Gastroesophageal sphincter (tissue), 4 donors: ENCODE data around the gene ARMH2. TPM values are rescaled to one million over a fixed set of nuclear protein-coding genes. Genes with fewer than 3 reads are reported as not detected.

ENCODE experiments used
- ATAC-seq: fragments of 150-250 bp; one replicate; pipeline ENCODE4 v1.9.1; 2016; ENCODE audit warnings: mild to moderate bottlenecking, moderate library complexity
- H3K27ac ChIP-seq, 4 donors: fragments of 200-600 bp; sonication (generic) in 3 of 4; 1 replicate in 3 of 4; 2 replicates in 1 of 4; pipeline ENCODE4 v1.5.1; 2016 to 2019
- H3K27me3 ChIP-seq: fragments of 200-600 bp; sonication (generic); one replicate; pipeline ENCODE4 v1.5.1; 2019
- H3K36me3 ChIP-seq, 2 donors: fragments of 200-600 bp; sonication (generic); one replicate each; pipeline ENCODE4 v1.5.1; 2019; ENCODE audit warnings: control low read depth in 1 of 2
- H3K4me1 ChIP-seq, 3 donors: fragments of 200-600 bp; sonication (generic); 1 replicate in 2 of 3; 2 replicates in 1 of 3; pipeline ENCODE4 v1.5.1; 2016 to 2019; ENCODE audit warnings: control low read depth in 2 of 3
- H3K4me3 ChIP-seq, 2 donors: fragments of 200-600 bp; sonication (generic); one replicate each; pipeline ENCODE4 v1.5.1; 2019; ENCODE audit warnings: mild to moderate bottlenecking in 1 of 2, moderate library complexity in 1 of 2
- H3K9me3 ChIP-seq, 3 donors: fragments of 200-600 bp; sonication (generic); one replicate each; pipeline ENCODE4 v1.5.1; 2017 to 2019; ENCODE audit warnings: control low read depth in 2 of 3
- EP300 ChIP-seq: sonication (generic); formaldehyde crosslinking; IDR thresholded peaks from one replicate; pipeline ENCODE4 v1.6.1; 2017; ENCODE audit warnings: antibody characterized with exemption, mild to moderate bottlenecking
- POLR2A ChIP-seq, 2 donors: fragments of 450-650 bp; IDR thresholded peaks; one replicate each; pipeline ENCODE4 v1.6.1; 2017; ENCODE audit warnings: antibody characterized with exemption in 2 of 2, mild to moderate bottlenecking in 2 of 2, moderate library complexity in 1 of 2
- POLR2AphosphoS5 ChIP-seq: sonication (generic); formaldehyde crosslinking; IDR thresholded peaks from one replicate; pipeline ENCODE4 v1.6.1; 2017; ENCODE audit warnings: antibody characterized with exemption
- WGBS, 2 donors: methylation state at CpG; one replicate each; pipeline ENCODE4 v1.1.5; 2018; ENCODE audit warnings: low coverage in 1 of 2; 5-methylcytosine and 5-hydroxymethylcytosine counted together
- total RNA-seq, 4 donors: library from RNA; depleted of rRNA; stranded (reverse); fragments of >200 nt; gene quantifications; one replicate each; pipeline ENCODE4 v1.1.0, GENCODE V29; 2016
- TF ChIP-seq, protein P1 (sequence below), 4 experiments: fragments of 200-600 bp in 2 of 4; fragments of 450-650 bp in 2 of 4; sonication (generic) in 1 of 4; IDR thresholded peaks; one replicate each; pipeline ENCODE4 v1.5.1; 2017 to 2019; ENCODE audit warnings: antibody characterized with exemption in 4 of 4, mild to moderate bottlenecking in 2 of 4, moderate library complexity in 2 of 4

The ARMH2 gene
- total RNA-seq, 4 donors from 2014 or later = 0.54 TPM; not detected in 3

DNA sequence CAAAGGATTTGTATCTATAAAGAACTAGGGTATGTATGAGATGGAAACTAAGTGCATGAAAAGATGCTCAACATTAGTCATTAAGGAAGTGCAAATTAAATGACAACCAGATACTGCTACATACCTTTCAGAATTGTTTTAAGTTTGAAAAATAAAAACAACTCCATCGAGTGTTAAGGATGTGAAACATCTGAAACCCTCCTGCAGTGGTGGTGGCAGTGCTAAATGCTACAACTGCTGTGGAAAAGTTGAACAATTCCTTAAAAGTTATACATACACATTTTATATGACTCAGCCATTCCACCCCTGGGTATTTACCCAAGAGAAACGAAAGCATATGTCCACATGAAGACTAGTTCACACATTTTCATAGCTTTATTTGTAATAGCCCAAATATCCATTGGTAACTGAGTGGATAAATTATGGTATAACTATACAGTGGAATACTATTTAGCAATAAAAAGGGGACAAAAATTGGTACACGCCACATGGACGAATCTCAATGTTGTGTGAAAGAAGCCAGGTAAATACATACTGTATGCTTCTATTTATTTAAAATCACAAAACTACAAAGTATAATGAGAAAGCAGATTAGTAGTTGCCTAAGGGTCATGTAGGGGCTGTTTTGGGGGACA is 10.6 kb downstream of the ARMH2 start:
- H3K4me1 ChIP-seq = no peaks in the 10 kb centered on the region

DNA sequence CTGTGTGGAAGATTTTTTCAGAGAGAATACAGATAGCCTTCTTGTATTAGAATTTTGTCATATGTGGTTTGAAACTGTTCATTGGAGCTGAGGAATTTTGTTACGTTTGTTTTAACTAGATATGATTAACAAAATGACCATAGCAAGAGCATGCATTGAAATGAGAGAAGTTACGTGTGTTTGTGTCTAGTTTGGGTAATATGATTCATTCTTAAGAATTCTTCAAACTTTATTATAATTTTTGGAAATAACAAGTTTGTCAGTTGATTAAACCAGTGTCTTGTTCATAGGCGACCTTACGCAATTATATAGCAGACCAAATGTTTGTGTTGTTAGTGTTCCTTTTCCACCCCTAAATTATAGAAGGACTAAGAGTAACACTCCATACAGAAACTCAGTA is 18.5 kb downstream of the ARMH2 start:
- TF ChIP-seq, protein P1, sequence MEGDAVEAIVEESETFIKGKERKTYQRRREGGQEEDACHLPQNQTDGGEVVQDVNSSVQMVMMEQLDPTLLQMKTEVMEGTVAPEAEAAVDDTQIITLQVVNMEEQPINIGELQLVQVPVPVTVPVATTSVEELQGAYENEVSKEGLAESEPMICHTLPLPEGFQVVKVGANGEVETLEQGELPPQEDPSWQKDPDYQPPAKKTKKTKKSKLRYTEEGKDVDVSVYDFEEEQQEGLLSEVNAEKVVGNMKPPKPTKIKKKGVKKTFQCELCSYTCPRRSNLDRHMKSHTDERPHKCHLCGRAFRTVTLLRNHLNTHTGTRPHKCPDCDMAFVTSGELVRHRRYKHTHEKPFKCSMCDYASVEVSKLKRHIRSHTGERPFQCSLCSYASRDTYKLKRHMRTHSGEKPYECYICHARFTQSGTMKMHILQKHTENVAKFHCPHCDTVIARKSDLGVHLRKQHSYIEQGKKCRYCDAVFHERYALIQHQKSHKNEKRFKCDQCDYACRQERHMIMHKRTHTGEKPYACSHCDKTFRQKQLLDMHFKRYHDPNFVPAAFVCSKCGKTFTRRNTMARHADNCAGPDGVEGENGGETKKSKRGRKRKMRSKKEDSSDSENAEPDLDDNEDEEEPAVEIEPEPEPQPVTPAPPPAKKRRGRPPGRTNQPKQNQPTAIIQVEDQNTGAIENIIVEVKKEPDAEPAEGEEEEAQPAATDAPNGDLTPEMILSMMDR (IDR thresholded peaks at IDR 0.05) = no peak
- TF ChIP-seq POLR2AphosphoS5 (no peak), EP300 (no peak), POLR2A (IDR thresholded peaks at IDR 0.05) (no peak)
- peaks cover 0 to 13% (median 5%) of the 10 kb centered on the region in 3 donors for H3K4me1 ChIP-seq
- H3K27ac ChIP-seq = no peak overlapping the region
- no peak for ATAC-seq
- WGBS, 2 donors = 90 to 91% methylated on average over 4 of the region's 4 CpGs
- H3K36me3 ChIP-seq = peaks cover 0 to 43% of the 10 kb centered on the region in 2 donors
- H3K27me3 ChIP-seq = no peaks in the 10 kb centered on the region
- H3K9me3 ChIP-seq = no peaks in the 10 kb centered on the region
- H3K4me3 ChIP-seq = no peak overlapping the region

More for the DNA sequence above, 10.6 kb downstream of the ARMH2 start:
- no peak for TF ChIP-seq EP300
- TF ChIP-seq POLR2A (IDR thresholded peaks at IDR 0.05) = no peak
- TF ChIP-seq, protein P1 (IDR thresholded peaks at IDR 0.05) = no peak
- TF ChIP-seq POLR2AphosphoS5 = no peak
- Histone ChIP-seq H3K4me3 (no peak overlapping the region), H3K9me3 (no peaks in the 10 kb centered on the region), H3K36me3 (peaks cover 0 to 54% of the 10 kb centered on the region in 2 donors), H3K27ac (no peak overlapping the region), H3K27me3 (no peaks in the 10 kb centered on the region)
- 89 to 96% methylated on average over 4 of the region's 4 CpGs for WGBS, 2 donors
- ATAC-seq = no peak

DNA sequence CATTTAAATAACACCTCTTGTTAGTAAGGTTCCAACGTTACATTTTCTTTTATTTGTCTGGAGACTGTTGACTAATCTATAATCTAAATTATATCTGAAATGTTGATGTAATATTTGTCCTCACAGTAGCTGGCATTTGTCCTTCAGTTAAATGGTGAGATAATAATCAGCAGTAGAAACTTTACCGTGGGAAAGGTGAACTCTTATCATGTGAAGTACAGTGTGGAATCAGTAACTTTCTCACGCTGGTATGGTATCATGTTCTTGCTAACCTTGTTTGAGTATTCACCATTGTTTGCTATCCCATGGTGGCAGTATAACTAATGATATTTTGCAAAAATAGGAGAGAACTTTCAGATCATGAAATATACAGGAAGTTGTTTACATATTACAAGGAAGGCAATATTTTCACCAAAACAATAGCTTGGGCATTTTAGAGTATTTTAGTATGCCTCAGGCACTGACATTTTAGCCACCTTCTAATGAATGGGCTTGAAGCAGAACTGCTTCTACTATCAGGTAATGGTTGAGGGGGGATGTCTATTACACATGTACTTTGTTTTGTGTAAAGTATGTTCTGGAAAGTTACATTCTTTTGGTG is 19.2 kb downstream of the ARMH2 start:
- H3K4me3 ChIP-seq = no peak overlapping the region
- TF ChIP-seq EP300 (no peak), POLR2A (IDR thresholded peaks at IDR 0.05) (no peak), POLR2AphosphoS5 (no peak)
- TF ChIP-seq, protein P1 (IDR thresholded peaks at IDR 0.05) = no peak
- no peak overlapping the region for H3K27ac ChIP-seq
- H3K4me1 ChIP-seq = peaks cover 0 to 13% (median 5%) of the 10 kb centered on the region in 3 donors
- no peaks in the 10 kb centered on the region for H3K27me3 ChIP-seq
- H3K36me3 ChIP-seq = peaks cover 0 to 36% of the 10 kb centered on the region in 2 donors
- H3K9me3 ChIP-seq = no peaks in the 10 kb centered on the region
- no peak for ATAC-seq
- 52 to 83% methylated on average over 3 of the region's 3 CpGs for WGBS, 2 donors

DNA sequence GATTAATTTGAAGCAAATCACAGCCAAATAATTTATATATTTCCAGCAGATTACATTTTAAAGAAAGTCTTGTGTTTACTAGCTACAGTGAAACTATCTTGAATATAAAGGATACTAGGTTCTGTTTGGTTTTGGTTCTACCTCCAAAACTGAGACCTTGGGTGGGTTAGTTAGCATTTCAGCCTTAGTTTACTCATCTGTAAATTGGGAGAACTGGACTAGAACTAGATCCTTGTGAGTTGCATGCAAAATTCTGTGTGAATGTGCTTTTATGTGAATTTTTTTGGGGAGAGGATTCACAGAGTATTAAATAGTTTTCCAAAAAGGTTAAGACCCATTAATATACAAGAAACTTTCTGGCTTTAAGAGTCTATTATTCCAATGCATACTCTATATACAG is 19.8 kb downstream of the ARMH2 start:
- Histone ChIP-seq H3K4me1 (peaks cover 0 to 13% (median 5%) of the 10 kb centered on the region in 3 donors), H3K9me3 (no peaks in the 10 kb centered on the region), H3K27me3 (no peaks in the 10 kb centered on the region), H3K36me3 (peaks cover 0 to 30% of the 10 kb centered on the region in 2 donors), H3K27ac (no peak overlapping the region), H3K4me3 (no peak overlapping the region)
- TF ChIP-seq, protein P1 (IDR thresholded peaks at IDR 0.05) = no peak
- TF ChIP-seq POLR2A (IDR thresholded peaks at IDR 0.05) (no peak), EP300 (no peak), POLR2AphosphoS5 (no peak)
- no peak for ATAC-seq

DNA sequence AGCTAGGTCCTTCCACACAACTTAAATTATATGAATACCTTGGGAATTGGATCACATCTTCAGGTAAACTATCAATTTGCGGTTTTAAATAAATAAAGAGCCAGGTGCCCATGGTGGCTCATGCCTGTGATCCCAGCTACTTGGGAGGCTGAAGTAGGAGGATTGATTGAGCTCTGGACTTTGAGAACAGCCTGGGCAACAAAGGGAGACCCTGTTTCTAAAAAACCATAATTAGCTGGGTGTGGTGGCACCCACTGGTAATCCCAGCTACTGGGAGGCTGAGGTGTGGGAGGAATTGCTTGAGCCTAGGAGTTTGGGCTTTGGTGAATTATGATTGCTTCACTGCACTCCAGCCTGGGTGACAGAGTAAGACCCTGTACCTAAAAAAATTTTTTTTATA is 20.6 kb downstream of the ARMH2 start:
- H3K36me3 ChIP-seq = peaks cover 0 to 24% of the 10 kb centered on the region in 2 donors
- WGBS, 2 donors = 83 to 100% methylated on average over 1 of the region's 1 CpG
- no peaks in the 10 kb centered on the region for H3K27me3 ChIP-seq
- no peak for ATAC-seq
- no peak overlapping the region for H3K4me3 ChIP-seq
- no peak overlapping the region for H3K27ac ChIP-seq
- TF ChIP-seq POLR2A (IDR thresholded peaks at IDR 0.05) (no peak), POLR2AphosphoS5 (no peak), EP300 (no peak)
- TF ChIP-seq, protein P1 (IDR thresholded peaks at IDR 0.05) = no peak
- H3K9me3 ChIP-seq = no peaks in the 10 kb centered on the region
- peaks cover 0 to 13% (median 5%) of the 10 kb centered on the region in 3 donors for H3K4me1 ChIP-seq
